Activated CD8-positive, alpha-beta memory T cell treated with anti-CD3 and anti-CD28 coated beads, Interleukin-2, amount 50 U/mL, for 24 hours (primary cell): ENCODE measurements around the gene MYH9.
A peak's percentile ranks its signal among the peaks of the same experiment; 100 is the strongest.
"Not testable (repeated sequence)": the region's sequence is repeated elsewhere in the genome, so short reads cannot be mapped to it uniquely, and the experiment has no call there.

Experiments
- DNase-seq: peaks from one replicate; pipeline ENCODE4 v3.0.0-alpha.2; 2020; ENCODE audit errors: extremely low read depth

MYH9 gene

GRCh38 chr22:36293606-36294292 lies 94.0 kb downstream of the MYH9 start:
- DNase-seq, result no peak

DNA sequence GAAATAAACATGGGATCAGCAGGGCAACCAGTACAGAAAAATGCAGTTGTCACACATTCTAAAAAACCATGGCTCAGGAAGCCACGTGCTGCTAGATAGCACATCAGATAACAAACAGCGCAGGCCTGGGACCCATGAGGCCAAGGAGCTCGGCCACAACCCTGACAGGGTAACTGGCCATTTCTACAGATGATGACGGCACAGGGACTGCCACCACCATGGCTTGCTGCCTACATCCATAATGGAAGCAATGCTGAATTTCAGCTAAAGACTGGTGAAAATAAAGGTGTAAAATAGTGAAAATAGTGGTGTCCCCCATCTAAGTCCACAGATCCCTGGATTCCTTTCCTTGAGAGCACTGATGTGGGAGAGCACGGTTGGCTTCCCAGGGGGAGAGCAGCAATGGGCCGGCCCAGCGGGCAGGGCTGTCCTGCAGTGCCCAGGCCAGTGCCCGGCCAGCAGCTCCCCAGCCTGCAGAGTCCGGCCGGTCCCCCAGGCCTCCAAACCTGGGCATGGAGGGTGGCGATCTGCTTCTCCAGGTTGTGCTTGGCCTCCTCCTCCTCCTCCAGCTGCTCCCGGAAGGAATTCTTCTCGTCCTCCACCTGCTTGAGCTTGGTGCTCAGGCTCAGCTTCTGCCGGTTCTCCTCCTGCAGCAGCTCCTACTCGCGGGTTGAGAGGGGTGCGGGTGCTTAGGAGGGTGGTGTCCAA lies 94.8 kb downstream of the MYH9 start:
- no peak for DNase-seq

DNA sequence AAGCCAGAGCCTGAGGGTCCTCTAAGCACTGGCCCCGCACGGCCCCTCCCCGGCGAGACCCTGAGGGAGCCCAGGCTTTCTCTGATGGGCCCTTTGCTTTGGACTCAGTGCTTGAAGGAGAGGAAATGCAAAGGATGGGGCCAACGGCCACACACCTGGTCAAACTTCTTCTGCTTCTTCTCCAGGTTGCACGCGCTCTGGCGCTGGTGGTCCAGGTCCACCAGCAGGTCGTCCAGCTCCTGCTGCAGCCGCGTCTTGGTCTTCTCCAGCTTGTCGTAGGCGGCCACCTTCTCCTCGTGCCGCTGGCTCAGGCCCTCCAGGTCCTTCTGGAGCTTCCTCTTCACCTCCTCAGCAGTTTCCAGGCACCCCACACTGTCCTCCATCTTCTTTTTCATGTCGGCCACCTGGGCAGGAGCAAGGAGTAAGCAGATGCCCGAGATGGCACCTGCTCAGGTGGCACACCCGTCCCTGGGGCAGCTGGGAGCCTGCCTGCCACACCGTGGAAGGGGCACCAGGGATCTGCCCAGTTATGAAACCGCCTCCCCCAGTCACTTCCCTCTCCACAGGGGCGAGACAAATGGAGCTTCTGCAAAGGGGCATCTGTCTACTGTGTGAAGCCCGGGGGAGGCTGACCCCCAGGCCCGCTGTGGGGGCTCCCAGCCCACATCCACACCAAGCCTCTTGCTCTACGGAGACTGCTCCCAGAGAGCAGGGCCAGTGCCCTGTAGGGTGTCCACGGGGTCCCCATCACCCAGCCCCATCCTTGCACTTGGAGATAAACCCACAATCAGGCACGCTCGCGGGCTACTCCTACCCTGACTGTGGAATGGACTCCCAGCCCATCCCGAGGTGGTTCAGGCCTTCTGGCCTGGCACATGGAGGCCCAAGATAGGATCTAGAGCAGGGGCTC lies 95.7 kb downstream of the MYH9 start:
- no peak for DNase-seq

DNA sequence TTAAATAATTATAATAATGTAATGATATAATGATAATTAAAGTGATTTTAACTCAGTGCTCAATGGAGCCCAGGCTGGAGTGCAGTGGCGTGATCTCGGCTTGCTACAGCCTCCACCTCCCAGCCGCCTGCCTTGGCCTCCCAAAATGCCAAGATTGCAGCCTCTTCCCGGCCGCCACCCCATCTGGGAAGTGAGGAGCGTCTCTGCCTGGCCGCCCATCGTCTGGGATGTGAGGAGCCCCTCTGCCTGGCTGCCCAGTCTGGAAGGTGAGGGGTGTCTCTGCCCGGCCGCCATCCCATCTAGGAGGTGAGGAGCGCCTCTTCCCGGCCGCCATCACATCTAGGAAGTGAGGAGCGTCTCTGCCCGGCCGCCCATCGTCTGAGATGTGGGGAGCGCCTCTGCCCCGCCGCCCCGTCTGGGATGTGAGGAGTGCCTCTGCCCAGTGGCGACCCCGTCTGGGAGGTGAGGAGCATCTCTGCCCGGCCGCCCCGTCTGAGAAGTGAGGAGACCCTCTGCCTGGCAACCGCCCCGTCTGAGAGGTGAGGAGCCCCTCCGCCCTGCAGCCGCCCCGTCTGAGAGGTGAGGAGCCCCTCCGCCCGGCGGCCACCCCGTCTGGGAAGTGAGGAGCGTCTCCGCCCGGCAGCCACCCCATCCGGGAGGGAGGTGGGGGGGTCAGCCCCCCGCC lies 97.2 kb downstream of the MYH9 start:
- DNase-seq, result not testable (repeated sequence)

DNA sequence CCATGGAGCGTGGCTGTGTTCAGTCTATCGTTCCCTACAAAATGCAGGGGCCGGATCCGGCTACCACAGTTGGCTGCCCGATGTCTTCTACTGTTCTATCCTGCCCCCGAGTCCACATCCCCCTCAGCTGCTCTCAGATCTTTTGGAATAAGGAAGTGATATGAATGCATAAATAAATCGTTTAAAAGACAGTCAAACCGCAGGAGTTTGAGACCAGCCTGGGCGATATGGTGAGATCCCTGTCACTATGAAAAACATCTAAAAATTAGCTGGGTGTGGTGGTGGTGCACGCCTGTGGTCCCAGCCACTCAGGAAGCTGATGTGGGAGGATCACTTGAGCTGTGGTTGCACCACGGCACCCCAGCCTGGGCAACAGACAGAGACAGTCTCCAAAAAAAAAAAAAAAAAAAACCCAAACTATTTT lies 97.8 kb downstream of the MYH9 start:
- DNase-seq, result not testable (repeated sequence)

DNA sequence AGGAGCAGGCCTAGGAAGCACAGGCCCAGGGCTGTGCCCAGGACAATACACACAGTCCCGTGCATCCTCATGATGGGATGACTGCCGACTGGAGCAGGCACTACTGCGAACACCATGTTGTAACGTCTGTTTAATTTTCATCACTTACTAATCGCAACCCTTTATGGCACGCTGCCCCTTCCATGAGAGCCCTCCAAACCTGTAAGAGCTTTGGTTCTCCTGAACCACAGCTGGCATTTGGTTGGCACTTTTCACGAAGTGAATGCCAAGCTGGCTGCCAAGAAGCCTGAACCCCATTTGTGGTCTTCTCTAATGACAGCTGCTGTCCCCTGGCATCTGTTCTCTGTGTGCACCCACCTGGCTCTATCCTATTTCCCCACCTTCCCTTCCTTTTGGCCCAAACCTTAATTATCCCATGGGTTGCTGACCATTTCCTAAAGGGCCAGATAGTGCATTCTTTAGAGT lies 98.3 kb downstream of the MYH9 start:
- DNase-seq, result no peak

DNA sequence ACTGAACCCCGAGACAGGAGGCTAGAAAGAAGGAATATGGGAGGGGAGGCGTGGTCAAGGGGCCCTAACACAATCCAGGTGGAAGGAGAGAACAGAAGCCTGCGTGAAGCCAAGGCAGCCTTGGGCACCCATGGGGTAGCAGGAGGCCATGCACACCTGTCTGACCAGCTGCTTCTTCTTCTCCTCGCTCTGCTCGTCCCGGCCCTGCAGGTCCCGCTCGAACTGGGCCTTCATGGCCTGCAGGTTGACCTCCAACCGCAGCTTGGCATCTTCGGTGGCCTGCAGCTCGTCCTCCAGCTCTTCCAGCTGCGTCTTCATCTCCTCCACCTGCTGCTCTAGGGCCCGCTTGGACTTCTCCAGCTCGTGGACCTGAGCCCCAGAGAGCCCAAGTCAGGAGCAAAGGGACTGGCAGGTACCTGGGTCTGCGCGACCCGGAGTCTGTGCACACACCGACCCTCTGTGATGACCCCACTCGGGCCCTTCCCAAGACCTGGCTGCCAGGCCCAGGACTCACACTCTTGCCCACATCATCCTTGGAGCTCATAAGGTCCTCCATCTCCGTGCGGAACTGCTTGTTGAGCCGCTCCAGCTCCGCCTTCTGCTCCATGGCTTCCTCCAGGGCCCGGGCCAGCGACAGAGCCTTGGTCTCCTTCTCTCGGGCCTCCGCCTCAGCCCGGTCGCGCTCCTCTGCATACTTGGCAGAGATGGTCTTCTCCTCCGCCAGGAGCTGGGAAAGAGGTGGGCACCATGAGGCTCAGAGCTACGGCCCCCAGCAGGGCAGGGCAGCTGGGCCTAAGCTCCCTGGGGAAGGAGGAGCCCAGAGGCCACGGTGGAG lies 99.0 kb downstream of the MYH9 start:
- no peak for DNase-seq

- no peak for DNase-seq
These were observed 99.8 kb downstream of the MYH9 start for GRCh38 chr22:36287881-36288515.

GRCh38 chr22:36286096-36286957 lies 101.4 kb downstream of the MYH9 start:
- DNase-seq, result peak; percentile 28

DNA sequence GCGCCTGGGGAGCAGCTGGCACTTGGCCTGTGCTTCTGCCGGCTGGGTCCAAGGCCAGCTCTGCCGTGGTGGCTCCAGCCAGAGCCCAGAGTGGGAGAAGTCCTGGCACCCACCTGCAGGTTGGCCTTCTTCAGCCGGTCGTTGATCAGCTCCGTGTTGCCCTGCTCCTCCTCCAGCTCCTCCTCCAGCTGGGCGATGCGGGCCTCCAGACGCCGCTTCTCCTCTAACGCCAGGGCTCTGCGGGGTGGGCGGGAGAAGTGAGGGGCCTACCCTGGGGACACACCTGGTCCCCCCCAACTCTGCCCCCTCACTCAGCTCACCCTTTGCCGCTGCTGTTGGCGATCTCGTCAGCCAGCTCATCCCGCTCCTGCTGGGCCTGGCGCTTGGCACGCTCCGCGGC lies 102.2 kb downstream of the MYH9 start:
- DNase-seq, result no peak

- no peak for DNase-seq
These were observed 102.8 kb downstream of the MYH9 start for GRCh38 chr22:36285017-36285416.

DNA sequence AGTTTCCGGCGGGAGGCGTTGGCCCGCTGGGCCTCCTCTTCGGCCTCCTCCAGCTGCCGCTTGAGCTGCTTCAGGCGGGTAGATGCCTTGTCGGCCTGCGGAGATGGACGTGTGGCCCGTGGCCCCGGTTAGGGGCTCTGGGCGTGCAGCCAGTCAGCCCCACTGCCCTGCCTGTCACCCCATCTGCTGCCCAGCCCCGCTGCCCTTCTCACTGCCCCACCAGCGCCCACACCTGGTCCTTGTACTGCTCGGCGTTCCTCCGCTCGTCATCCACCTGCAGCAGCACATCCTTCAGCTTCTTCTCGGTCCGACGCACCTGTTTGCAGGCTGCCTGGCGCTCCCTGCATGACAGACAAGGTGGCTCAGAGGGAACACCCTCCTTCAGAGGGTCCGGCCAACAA lies 103.6 kb downstream of the MYH9 start:
- DNase-seq, result no peak

- DNase-seq, result no peak
These were observed 105.4 kb downstream of the MYH9 start for GRCh38 chr22:36282328-36282831.

GRCh38 chr22:36281781-36282327 lies 105.9 kb downstream of the MYH9 start:
- DNase-seq, result no peak

GRCh38 chr22:36280379-36280778 lies 107.4 kb downstream of the MYH9 start:
- no peak for DNase-seq

GRCh38 chr22:36279219-36279666 lies 108.5 kb downstream of the MYH9 start:
- DNase-seq, result no peak

DNA sequence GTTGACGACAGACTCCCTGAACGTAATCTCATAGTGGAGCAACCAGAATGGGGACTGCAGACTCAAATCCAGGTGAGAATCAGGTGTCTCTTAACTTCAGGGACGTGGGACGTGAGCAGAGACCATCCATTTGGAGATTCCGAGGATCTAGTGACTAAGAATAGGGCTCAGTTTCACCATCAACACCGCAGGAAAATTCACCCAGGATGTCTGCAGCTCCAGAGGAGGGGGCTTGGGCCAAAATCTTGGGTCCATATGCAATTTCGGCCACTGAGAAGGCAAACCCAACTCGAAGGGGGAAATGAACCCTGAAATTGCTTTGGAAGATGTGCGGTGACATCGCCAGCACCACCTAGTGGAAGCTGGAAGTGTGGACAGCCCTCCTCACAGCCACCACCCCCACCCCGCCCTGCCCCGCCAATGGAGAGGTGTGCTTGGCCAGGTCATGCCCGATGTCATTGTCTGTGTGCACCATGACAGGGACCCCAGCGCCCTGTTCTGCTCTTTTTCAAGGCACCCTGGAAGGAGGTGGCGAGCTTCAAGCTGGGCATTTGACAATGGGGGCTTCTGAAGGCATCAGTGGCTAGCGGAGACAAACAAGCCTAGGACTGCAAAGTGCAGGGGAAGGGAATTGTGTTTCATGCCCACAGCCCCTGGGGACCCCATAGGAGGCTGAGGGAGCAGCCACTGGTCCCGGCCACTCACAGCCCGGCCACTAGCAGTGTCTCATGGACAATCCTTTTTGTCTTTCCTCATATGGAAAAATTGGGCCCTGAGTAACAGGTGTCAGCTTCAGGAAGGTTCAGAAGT lies 110.1 kb downstream of the MYH9 start:
- no peak for DNase-seq

DNA sequence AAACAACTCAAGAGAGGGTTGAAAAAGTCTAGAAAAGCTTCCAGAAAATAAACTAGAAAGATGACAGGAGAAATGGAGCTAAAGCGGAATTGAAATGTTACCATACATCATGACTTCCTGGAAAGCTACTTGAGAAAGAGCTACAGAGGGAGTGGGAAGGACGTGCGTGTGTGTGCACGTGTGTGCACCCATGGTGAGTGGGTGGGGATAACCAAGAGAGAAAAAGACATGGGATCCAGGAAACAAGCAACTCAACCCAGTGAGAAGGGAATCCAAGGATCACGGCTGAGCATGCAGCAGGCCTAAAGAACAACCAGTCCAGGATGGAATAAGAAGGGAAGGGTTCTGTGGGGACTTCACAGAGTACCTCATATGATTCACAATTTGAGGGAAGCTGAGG lies 113.2 kb downstream of the MYH9 start:
- no peak for DNase-seq
